Stomach (tissue), 4 donors: ENCODE data around the gene PTGDR.

Source experiments
- EP300 ChIP-seq: sonication (generic); formaldehyde crosslinking; IDR thresholded peaks from one replicate; pipeline ENCODE4 v1.6.1; 2017; ENCODE audit warnings: antibody characterized with exemption
- POLR2A ChIP-seq, 4 donors: fragments of 450-650 bp; IDR thresholded peaks; one replicate each; pipeline ENCODE4 v1.6.1; 2016; ENCODE audit warnings: antibody characterized with exemption in 4 of 4, control low read depth in 2 of 4, mild to moderate bottlenecking in 1 of 4, moderate library complexity in 1 of 4
- POLR2AphosphoS5 ChIP-seq, 3 donors: sonication (generic); formaldehyde crosslinking; IDR thresholded peaks; one replicate each; pipeline ENCODE4 v1.6.1; 2016; ENCODE audit warnings: antibody characterized with exemption in 3 of 3
- TF ChIP-seq, protein P1 (sequence below), 7 experiments: fragments of 450-650 bp in 4 of 7; fragments of 200-600 bp in 3 of 7; sonication (generic) in 3 of 7; IDR thresholded peaks; one replicate each; pipeline ENCODE4 v1.5.1; 2016 to 2019; ENCODE audit warnings: antibody characterized with exemption in 7 of 7, control low read depth in 2 of 7, mild to moderate bottlenecking in 1 of 7

DNA sequence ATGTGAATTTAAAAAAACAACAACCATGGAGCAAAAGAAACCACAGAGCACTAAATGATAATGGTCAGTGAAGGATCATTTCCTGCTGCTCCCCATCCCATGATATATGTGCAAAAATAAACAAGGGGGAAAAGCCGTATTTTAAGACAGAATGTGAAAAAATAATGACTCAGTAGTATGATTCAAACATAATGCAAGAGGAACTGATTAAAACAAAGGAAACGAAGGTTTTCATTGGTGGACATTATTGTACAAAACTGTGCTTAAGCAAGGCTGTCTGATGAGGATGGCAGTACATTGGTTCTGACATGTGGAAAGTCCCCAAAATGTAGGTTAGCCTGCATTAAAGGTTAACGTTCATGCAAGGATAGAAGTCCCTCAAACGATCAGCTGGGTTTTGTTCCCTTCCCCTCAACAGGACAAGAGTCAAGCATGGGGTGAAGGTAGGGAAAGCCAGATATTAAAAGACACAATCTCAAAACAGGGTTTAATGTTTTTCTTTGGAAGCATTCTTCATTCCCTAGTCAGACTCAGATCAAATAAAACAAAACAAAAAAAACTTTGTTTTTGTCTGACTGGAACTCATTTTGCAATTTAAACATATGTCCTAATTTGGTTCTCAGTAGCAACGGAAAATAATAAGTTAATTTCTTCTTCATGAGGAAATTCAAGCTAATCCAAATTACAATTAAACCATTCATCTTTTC is 26.3 kb upstream of the PTGDR start:
- no peak for TF ChIP-seq POLR2A (IDR thresholded peaks at IDR 0.05)
- TF ChIP-seq, protein P1, sequence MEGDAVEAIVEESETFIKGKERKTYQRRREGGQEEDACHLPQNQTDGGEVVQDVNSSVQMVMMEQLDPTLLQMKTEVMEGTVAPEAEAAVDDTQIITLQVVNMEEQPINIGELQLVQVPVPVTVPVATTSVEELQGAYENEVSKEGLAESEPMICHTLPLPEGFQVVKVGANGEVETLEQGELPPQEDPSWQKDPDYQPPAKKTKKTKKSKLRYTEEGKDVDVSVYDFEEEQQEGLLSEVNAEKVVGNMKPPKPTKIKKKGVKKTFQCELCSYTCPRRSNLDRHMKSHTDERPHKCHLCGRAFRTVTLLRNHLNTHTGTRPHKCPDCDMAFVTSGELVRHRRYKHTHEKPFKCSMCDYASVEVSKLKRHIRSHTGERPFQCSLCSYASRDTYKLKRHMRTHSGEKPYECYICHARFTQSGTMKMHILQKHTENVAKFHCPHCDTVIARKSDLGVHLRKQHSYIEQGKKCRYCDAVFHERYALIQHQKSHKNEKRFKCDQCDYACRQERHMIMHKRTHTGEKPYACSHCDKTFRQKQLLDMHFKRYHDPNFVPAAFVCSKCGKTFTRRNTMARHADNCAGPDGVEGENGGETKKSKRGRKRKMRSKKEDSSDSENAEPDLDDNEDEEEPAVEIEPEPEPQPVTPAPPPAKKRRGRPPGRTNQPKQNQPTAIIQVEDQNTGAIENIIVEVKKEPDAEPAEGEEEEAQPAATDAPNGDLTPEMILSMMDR (IDR thresholded peaks at IDR 0.05): no peak
- no peak for TF ChIP-seq EP300
- no peak for TF ChIP-seq POLR2AphosphoS5 (IDR thresholded peaks at IDR 0.05)
